ENCODE data around the gene FADS2.

FADS2 gene

GRCh38 chr11:61907871-61908729, 80.0 kb downstream of the FADS2 start:
- no peak for DNase-seq

- peak; percentile 33 for DNase-seq
These were observed 80.7 kb downstream of the FADS2 start for GRCh38 chr11:61908730-61909316.

GRCh38 chr11:61910187-61911127, 82.4 kb downstream of the FADS2 start:
- no peak for DNase-seq

GRCh38 chr11:61911128-61911700, 83.1 kb downstream of the FADS2 start:
- DNase-seq: no peak

- no peak for DNase-seq
These were observed 83.8 kb downstream of the FADS2 start for GRCh38 chr11:61911701-61912529.

GRCh38 chr11:61912530-61912898, 84.4 kb downstream of the FADS2 start:
- no peak for DNase-seq

- DNase-seq: no peak
These were observed 85.0 kb downstream of the FADS2 start for GRCh38 chr11:61912991-61913698.

GRCh38 chr11:61913699-61914395, 85.7 kb downstream of the FADS2 start:
- no peak for DNase-seq

GRCh38 chr11:61914471-61915171, 86.5 kb downstream of the FADS2 start:
- no peak for DNase-seq

- DNase-seq: no peak
These were observed 88.7 kb downstream of the FADS2 start for GRCh38 chr11:61916737-61917333.
